ENCODE measurements around the gene ANO8. TPM values are rescaled to one million over a fixed set of nuclear protein-coding genes. Genes with fewer than 3 reads are reported as not detected.

The ANO8 gene
- total and polyA plus RNA-seq, 2 donors from 2014 or later = 3.0 to 12.1 TPM

DNA sequence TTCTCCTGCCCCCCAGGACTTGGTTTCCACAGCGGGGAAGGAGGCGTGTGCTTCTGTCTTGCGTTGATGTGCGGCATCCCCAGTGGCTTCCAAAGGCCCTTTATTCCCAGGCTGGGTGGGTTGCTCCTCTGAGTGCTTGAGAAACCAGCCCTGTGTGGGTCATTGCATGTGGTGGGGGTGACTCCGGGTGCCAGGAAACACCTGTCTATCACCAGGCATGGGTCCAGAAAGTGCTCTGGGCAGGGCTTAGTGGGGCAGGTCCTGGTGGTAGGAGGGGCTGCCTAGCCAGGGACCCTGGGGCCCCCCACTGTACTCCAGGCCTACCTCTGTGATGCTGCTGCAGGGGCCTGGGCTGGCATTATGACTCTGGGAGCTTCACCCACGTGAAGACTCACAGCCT is 15.7 kb downstream of the ANO8 start:
- no peak overlapping the region for H3K9ac ChIP-seq (ENCODE audit: low read length in 3 of 3)
- FAIRE-seq (no peak), DNase-seq (no peak)
- H3K36me3 ChIP-seq (ENCODE audit: control insufficient read depth in 2 of 3, insufficient read depth in 3 of 3, low read length in 3 of 3) = peaks cover 0 to 16% (median 9%) of the 10 kb centered on the region in 3 donors
- H3K4me1 ChIP-seq (ENCODE audit: control insufficient read depth in 2 of 3, insufficient read depth in 2 of 3, low read depth in 1 of 3, low read length in 3 of 3) = no peaks in the 10 kb centered on the region
- H3K27ac ChIP-seq (ENCODE audit: low read depth in 2 of 2, low read length in 2 of 2) = no peak overlapping the region
- H3K9me3 ChIP-seq (ENCODE audit: control insufficient read depth in 2 of 3, insufficient read depth in 1 of 3, low read length in 3 of 3) = no peaks in the 10 kb centered on the region
- intact Hi-C loops (cut with DNase I) = no loop called here
- no peak overlapping the region for H3K4me3 ChIP-seq (ENCODE audit: low read length in 3 of 3)
- no peaks in the 10 kb centered on the region for H3K27me3 ChIP-seq (ENCODE audit: control insufficient read depth, insufficient read depth, low read length)
- TF ChIP-seq, protein P1, sequence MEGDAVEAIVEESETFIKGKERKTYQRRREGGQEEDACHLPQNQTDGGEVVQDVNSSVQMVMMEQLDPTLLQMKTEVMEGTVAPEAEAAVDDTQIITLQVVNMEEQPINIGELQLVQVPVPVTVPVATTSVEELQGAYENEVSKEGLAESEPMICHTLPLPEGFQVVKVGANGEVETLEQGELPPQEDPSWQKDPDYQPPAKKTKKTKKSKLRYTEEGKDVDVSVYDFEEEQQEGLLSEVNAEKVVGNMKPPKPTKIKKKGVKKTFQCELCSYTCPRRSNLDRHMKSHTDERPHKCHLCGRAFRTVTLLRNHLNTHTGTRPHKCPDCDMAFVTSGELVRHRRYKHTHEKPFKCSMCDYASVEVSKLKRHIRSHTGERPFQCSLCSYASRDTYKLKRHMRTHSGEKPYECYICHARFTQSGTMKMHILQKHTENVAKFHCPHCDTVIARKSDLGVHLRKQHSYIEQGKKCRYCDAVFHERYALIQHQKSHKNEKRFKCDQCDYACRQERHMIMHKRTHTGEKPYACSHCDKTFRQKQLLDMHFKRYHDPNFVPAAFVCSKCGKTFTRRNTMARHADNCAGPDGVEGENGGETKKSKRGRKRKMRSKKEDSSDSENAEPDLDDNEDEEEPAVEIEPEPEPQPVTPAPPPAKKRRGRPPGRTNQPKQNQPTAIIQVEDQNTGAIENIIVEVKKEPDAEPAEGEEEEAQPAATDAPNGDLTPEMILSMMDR (IDR thresholded peaks at IDR 0.05; ENCODE audit: borderline replicate concordance, extremely low read depth, insufficient read depth) = no peak

DNA sequence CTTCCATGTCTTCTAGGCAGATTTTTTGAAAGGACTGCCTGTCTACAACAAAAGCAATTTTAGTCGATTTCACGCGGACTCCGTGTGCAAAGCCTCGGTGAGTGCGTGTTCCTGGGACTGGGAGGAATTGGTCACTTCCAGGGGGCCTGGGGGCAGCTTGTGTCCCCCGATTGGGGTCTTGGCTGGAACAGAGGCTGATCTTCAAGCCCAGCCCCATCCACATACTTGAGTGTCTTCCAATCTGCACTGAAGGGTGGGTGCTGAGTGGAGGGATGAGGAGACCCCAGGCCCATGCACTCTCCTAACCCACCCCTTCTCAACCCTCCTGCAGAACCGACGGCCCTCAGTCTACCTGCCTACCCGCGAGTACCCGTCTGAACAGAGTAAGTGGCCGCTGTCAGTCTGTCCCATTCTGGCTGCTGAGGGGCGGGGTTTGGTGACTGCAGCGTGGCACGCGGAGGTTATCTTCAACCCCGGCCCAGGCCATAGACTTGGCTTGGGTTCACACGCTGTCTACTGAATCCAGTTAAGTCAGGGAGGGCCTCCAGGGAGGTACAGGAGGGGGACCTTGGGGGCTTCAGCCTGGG is 20.6 kb downstream of the ANO8 start:
- Histone ChIP-seq H3K27me3 (ENCODE audit: control insufficient read depth, insufficient read depth, low read length) (no peaks in the 10 kb centered on the region), H3K4me3 (ENCODE audit: low read length in 3 of 3) (no peak overlapping the region), H3K9ac (ENCODE audit: low read length in 3 of 3) (no peak overlapping the region), H3K27ac (ENCODE audit: low read depth in 2 of 2, low read length in 2 of 2) (no peak overlapping the region), H3K4me1 (ENCODE audit: control insufficient read depth in 2 of 3, insufficient read depth in 2 of 3, low read depth in 1 of 3, low read length in 3 of 3) (peaks cover 0 to 16% (median 6%) of the 10 kb centered on the region in 3 donors), H3K36me3 (ENCODE audit: control insufficient read depth in 2 of 3, insufficient read depth in 3 of 3, low read length in 3 of 3) (peaks cover 0 to 17% (median 4%) of the 10 kb centered on the region in 3 donors), H3K9me3 (ENCODE audit: control insufficient read depth in 2 of 3, insufficient read depth in 1 of 3, low read length in 3 of 3) (no peaks in the 10 kb centered on the region)
- DNase-seq (no peak), FAIRE-seq (no peak)
- TF ChIP-seq, protein P1 (IDR thresholded peaks at IDR 0.05; ENCODE audit: borderline replicate concordance, extremely low read depth, insufficient read depth) = no peak
- intact Hi-C loops (cut with DNase I) = no loop called here

GRCh38 chr19:17312189-17313113 is 22.2 kb downstream of the ANO8 start:
- H3K4me1 ChIP-seq (ENCODE audit: control insufficient read depth in 2 of 3, insufficient read depth in 2 of 3, low read depth in 1 of 3, low read length in 3 of 3) = peaks cover 0 to 18% (median 6%) of the 10 kb centered on the region in 3 donors
- H3K9ac ChIP-seq (ENCODE audit: low read length in 3 of 3) = no peak overlapping the region
- peaks cover 0 to 17% (median 4%) of the 10 kb centered on the region in 3 donors for H3K36me3 ChIP-seq (ENCODE audit: control insufficient read depth in 2 of 3, insufficient read depth in 3 of 3, low read length in 3 of 3)
- intact Hi-C loops (cut with DNase I) = no loop called here
- H3K27me3 ChIP-seq (ENCODE audit: control insufficient read depth, insufficient read depth, low read length) = no peaks in the 10 kb centered on the region
- no peak for FAIRE-seq
- H3K4me3 ChIP-seq (ENCODE audit: low read length in 3 of 3) = no peak overlapping the region
- no peak overlapping the region for H3K27ac ChIP-seq (ENCODE audit: low read depth in 2 of 2, low read length in 2 of 2)
- TF ChIP-seq, protein P1 (IDR thresholded peaks at IDR 0.05; ENCODE audit: borderline replicate concordance, extremely low read depth, insufficient read depth) = no peak
- no peak for DNase-seq
- H3K9me3 ChIP-seq (ENCODE audit: control insufficient read depth in 2 of 3, insufficient read depth in 1 of 3, low read length in 3 of 3) = no peaks in the 10 kb centered on the region
